Activated naive CD8-positive, alpha-beta T cell treated with anti-CD3 and anti-CD28 coated beads, Interleukin-2, amount 50 U/mL, for 24 hours (primary cell): ENCODE results near the gene WDR4.

ENCODE experiments used
- ATAC-seq: fragments of 150-1000 bp; cut with Tn5 transposase; one replicate; pipeline ENCODE4 v1.10.0; 2021
- DNase-seq: peaks from one replicate; pipeline ENCODE4 v3.0.0; 2021
- H3K27ac Mint-ChIP-seq: one replicate; pipeline ENCODE4 v1.8.0; 2021; ENCODE audit warnings: mild to moderate bottlenecking, mixed read lengths
- H3K27me3 Mint-ChIP-seq: one replicate; pipeline ENCODE4 v1.8.0; 2021; ENCODE audit warnings: mixed read lengths
- H3K36me3 Mint-ChIP-seq: one replicate; pipeline ENCODE4 v1.8.0; 2021; ENCODE audit warnings: low read depth, mixed read lengths
- H3K4me1 Mint-ChIP-seq: one replicate; pipeline ENCODE4 v1.8.0; 2021; ENCODE audit warnings: mixed read lengths
- H3K4me3 Mint-ChIP-seq: one replicate; pipeline ENCODE4 v1.8.0; 2021; ENCODE audit warnings: mild to moderate bottlenecking, moderate library complexity, mixed read lengths
- H3K9me3 Mint-ChIP-seq: one replicate; pipeline ENCODE4 v1.8.0; 2021; ENCODE audit warnings: mixed read lengths

WDR4 gene

GRCh38 chr21:42862774-42863503 is 16.4 kb downstream of the WDR4 start:
- ATAC-seq, result no peak
- Mint-ChIP-seq H3K27ac (peak overlapping the region; percentile 46), H3K27me3 (no peaks in the 10 kb centered on the region), H3K4me1 (peaks cover 9% of the 10 kb centered on the region), H3K9me3 (no peaks in the 10 kb centered on the region), H3K36me3 (peaks cover 54% of the 10 kb centered on the region), H3K4me3 (no peak overlapping the region)
- DNase-seq, result no peak

- H3K27me3 Mint-ChIP-seq, result no peaks in the 10 kb centered on the region
- no peak overlapping the region for H3K27ac Mint-ChIP-seq
- no peak overlapping the region for H3K4me3 Mint-ChIP-seq
- DNase-seq (no peak), ATAC-seq (no peak)
- H3K36me3 Mint-ChIP-seq, result peaks cover 52% of the 10 kb centered on the region
- no peaks in the 10 kb centered on the region for H3K9me3 Mint-ChIP-seq
- H3K4me1 Mint-ChIP-seq, result peaks cover 11% of the 10 kb centered on the region
These were observed 17.4 kb downstream of the WDR4 start for GRCh38 chr21:42861848-42862400.

GRCh38 chr21:42861311-42861847 is 18.0 kb downstream of the WDR4 start:
- Mint-ChIP-seq H3K36me3 (peaks cover 51% of the 10 kb centered on the region), H3K27ac (no peak overlapping the region), H3K4me3 (no peak overlapping the region), H3K9me3 (no peaks in the 10 kb centered on the region), H3K4me1 (peaks cover 11% of the 10 kb centered on the region), H3K27me3 (no peaks in the 10 kb centered on the region)
- ATAC-seq, result no peak
- DNase-seq, result no peak

GRCh38 chr21:42860345-42860744 is 19.0 kb downstream of the WDR4 start:
- Mint-ChIP-seq H3K4me1 (peaks cover 6% of the 10 kb centered on the region), H3K27me3 (no peaks in the 10 kb centered on the region), H3K9me3 (no peaks in the 10 kb centered on the region), H3K36me3 (peaks cover 56% of the 10 kb centered on the region), H3K27ac (no peak overlapping the region), H3K4me3 (no peak overlapping the region)
- DNase-seq, result no peak
- no peak for ATAC-seq

GRCh38 chr21:42859891-42860230 is 19.5 kb downstream of the WDR4 start:
- no peaks in the 10 kb centered on the region for H3K27me3 Mint-ChIP-seq
- H3K27ac Mint-ChIP-seq, result no peak overlapping the region
- peaks cover 6% of the 10 kb centered on the region for H3K4me1 Mint-ChIP-seq
- DNase-seq, result no peak
- peaks cover 56% of the 10 kb centered on the region for H3K36me3 Mint-ChIP-seq
- no peak for ATAC-seq
- no peak overlapping the region for H3K4me3 Mint-ChIP-seq
- no peaks in the 10 kb centered on the region for H3K9me3 Mint-ChIP-seq

GRCh38 chr21:42858957-42859890 is 20.1 kb downstream of the WDR4 start:
- no peak for DNase-seq
- Mint-ChIP-seq H3K4me1 (peaks cover 6% of the 10 kb centered on the region), H3K4me3 (no peak overlapping the region), H3K27me3 (no peaks in the 10 kb centered on the region), H3K36me3 (peaks cover 55% of the 10 kb centered on the region), H3K27ac (no peak overlapping the region), H3K9me3 (no peaks in the 10 kb centered on the region)
- ATAC-seq, result no peak

- Mint-ChIP-seq H3K4me3 (no peak overlapping the region), H3K27me3 (no peaks in the 10 kb centered on the region), H3K36me3 (peaks cover 56% of the 10 kb centered on the region), H3K9me3 (no peaks in the 10 kb centered on the region), H3K27ac (no peak overlapping the region), H3K4me1 (peaks cover 6% of the 10 kb centered on the region)
- DNase-seq, result no peak
- ATAC-seq, result no peak
These were observed 21.0 kb downstream of the WDR4 start for GRCh38 chr21:42858185-42858847.

- Mint-ChIP-seq H3K27me3 (no peaks in the 10 kb centered on the region), H3K27ac (no peak overlapping the region), H3K36me3 (peaks cover 50% of the 10 kb centered on the region), H3K4me1 (peaks cover 5% of the 10 kb centered on the region), H3K4me3 (no peak overlapping the region), H3K9me3 (no peaks in the 10 kb centered on the region)
- no peak for DNase-seq
- no peak for ATAC-seq
These were observed 22.1 kb downstream of the WDR4 start for GRCh38 chr21:42857216-42857615.

- no peaks in the 10 kb centered on the region for H3K9me3 Mint-ChIP-seq
- peaks cover 59% of the 10 kb centered on the region for H3K36me3 Mint-ChIP-seq
- no peak overlapping the region for H3K4me3 Mint-ChIP-seq
- H3K4me1 Mint-ChIP-seq, result peaks cover 5% of the 10 kb centered on the region
- no peaks in the 10 kb centered on the region for H3K27me3 Mint-ChIP-seq
- ATAC-seq, result no peak
- H3K27ac Mint-ChIP-seq, result no peak overlapping the region
- no peak for DNase-seq
These were observed 23.4 kb downstream of the WDR4 start for GRCh38 chr21:42855937-42856335.

- no peak for DNase-seq
- Mint-ChIP-seq H3K9me3 (no peaks in the 10 kb centered on the region), H3K27me3 (no peaks in the 10 kb centered on the region), H3K36me3 (peaks cover 56% of the 10 kb centered on the region), H3K4me3 (no peak overlapping the region), H3K4me1 (peaks cover 5% of the 10 kb centered on the region), H3K27ac (no peak overlapping the region)
- no peak for ATAC-seq
These were observed 24.0 kb downstream of the WDR4 start for GRCh38 chr21:42855171-42855936.

GRCh38 chr21:42854246-42855010 is 24.9 kb downstream of the WDR4 start:
- H3K9me3 Mint-ChIP-seq, result no peaks in the 10 kb centered on the region
- ATAC-seq, result no peak
- H3K27ac Mint-ChIP-seq, result no peak overlapping the region
- no peak for DNase-seq
- H3K27me3 Mint-ChIP-seq, result no peaks in the 10 kb centered on the region
- H3K36me3 Mint-ChIP-seq, result peaks cover 57% of the 10 kb centered on the region
- peaks cover 5% of the 10 kb centered on the region for H3K4me1 Mint-ChIP-seq
- no peak overlapping the region for H3K4me3 Mint-ChIP-seq

GRCh38 chr21:42853621-42854020 is 25.7 kb downstream of the WDR4 start:
- no peak for DNase-seq
- Mint-ChIP-seq H3K9me3 (no peaks in the 10 kb centered on the region), H3K4me1 (peaks cover 3% of the 10 kb centered on the region), H3K27me3 (no peaks in the 10 kb centered on the region), H3K27ac (no peak overlapping the region), H3K36me3 (peaks cover 57% of the 10 kb centered on the region), H3K4me3 (no peak overlapping the region)
- no peak for ATAC-seq

- H3K36me3 Mint-ChIP-seq, result peaks cover 57% of the 10 kb centered on the region
- no peak overlapping the region for H3K27ac Mint-ChIP-seq
- H3K9me3 Mint-ChIP-seq, result no peaks in the 10 kb centered on the region
- H3K27me3 Mint-ChIP-seq, result no peaks in the 10 kb centered on the region
- H3K4me3 Mint-ChIP-seq, result no peak overlapping the region
- ATAC-seq, result no peak
- DNase-seq, result no peak
- peaks cover 5% of the 10 kb centered on the region for H3K4me1 Mint-ChIP-seq
These were observed 26.3 kb downstream of the WDR4 start for GRCh38 chr21:42852925-42853570.
